Heart left ventricle (tissue), 16 donors: ENCODE results near the gene CTXND1. TPM values are rescaled to one million over a fixed set of nuclear protein-coding genes. Genes with fewer than 3 reads are reported as not detected.

ENCODE experiments used
- ATAC-seq, 4 donors: fragments of 200-7000 bp; cut with Tn5 transposase; one replicate each; pipeline ENCODE4 v1.9.1; 2020 to 2022; ENCODE audit warnings: moderate library complexity in 4 of 4, mild to moderate bottlenecking in 3 of 4, moderate number of reproducible peaks in 1 of 4
- DNase-seq, 5 donors: peaks; one replicate each; pipeline ENCODE4 v3.0.0-alpha.2; 2020
- H3K27ac ChIP-seq, 12 donors: fragments of 200-600 bp; sonication (generic) in 4 of 12; one replicate each; pipeline versions ENCODE4 v1.5.0 to v1.8.0; 2016 to 2022; ENCODE audit warnings: mild to moderate bottlenecking in 2 of 12
- H3K27me3 ChIP-seq, 9 donors: fragments of 200-600 bp; sonication (generic) in 2 of 9; one replicate each; pipeline versions ENCODE4 v1.5.1 to v1.8.0; 2016 to 2022; ENCODE audit warnings: mild to moderate bottlenecking in 3 of 9
- H3K36me3 ChIP-seq, 9 donors: fragments of 200-600 bp; sonication (generic) in 2 of 9; one replicate each; pipeline versions ENCODE4 v1.5.0 to v1.8.0; 2018 to 2022; ENCODE audit warnings: mild to moderate bottlenecking in 2 of 9
- H3K4me1 ChIP-seq, 12 donors: fragments of 200-600 bp; sonication (generic) in 4 of 12; one replicate each; pipeline versions ENCODE4 v1.5.0 to v1.8.0; 2016 to 2022; ENCODE audit warnings: mild to moderate bottlenecking in 3 of 12
- H3K4me3 ChIP-seq, 12 donors: fragments of 200-600 bp; sonication (generic) in 4 of 12; one replicate each; pipeline versions ENCODE4 v1.5.0 to v1.8.0; 2017 to 2022; ENCODE audit warnings: mild to moderate bottlenecking in 9 of 12, moderate library complexity in 4 of 12
- H3K9me3 ChIP-seq, 12 donors: fragments of 200-600 bp; sonication (generic) in 4 of 12; one replicate each; pipeline versions ENCODE4 v1.5.0 to v1.8.0; 2016 to 2022; ENCODE audit warnings: mild to moderate bottlenecking in 1 of 12
- POLR2A ChIP-seq, 2 donors: fragments of 450-650 bp; IDR thresholded peaks; one replicate each; pipeline ENCODE4 v1.6.1; 2017; ENCODE audit warnings: antibody characterized with exemption in 2 of 2, mild to moderate bottlenecking in 2 of 2, moderate library complexity in 2 of 2
- WGBS, 4 donors: extraction: QIAGEN DNeasy Blood & Tissue Kit in 2 of 4; methylation state at CpG; one replicate each; pipeline versions ENCODE4 v1.1.5 to v1.1.7; 2013 to 2018; 5-methylcytosine and 5-hydroxymethylcytosine counted together
- intact Hi-C, 10 donors: fragments of 100-400 bp; cut with DNase I; formaldehyde crosslinking; loops; one replicate each; pipeline versions ENCODE4 v1.11.1 to v1.14.2; 2022
- polyA plus RNA-seq, 2 donors: library from polyadenylated mRNA; stranded (reverse); fragments of 200-250 nt; gene quantifications; one replicate each; pipeline ENCODE4 v1.2.3, GENCODE V29; 2013
- total RNA-seq, 9 donors: library from RNA; depleted of rRNA in 2 of 9; stranded (reverse); fragments of >200 nt in 2 of 9; fragmentation: NEBNext Ultra II Directional in 3 of 9; extraction: Animal tissue kit (Norgen Biotek cat#: 25700) in 3 of 9; gene quantifications; one replicate each; pipeline versions ENCODE4 v1.1.0 to v1.2.4, GENCODE V29; 2016 to 2023
- TF ChIP-seq, protein P1 (sequence below), 12 donors: fragments of 200-600 bp; sonication (generic) in 4 of 12; IDR thresholded peaks; one replicate each; pipeline versions ENCODE4 v1.5.0 to v1.8.0; 2018 to 2022; ENCODE audit warnings: antibody characterized with exemption in 12 of 12, mild to moderate bottlenecking in 5 of 12
- donor health status: ischemic (EF 13 %, LVEDD 7.1; RV severe dilation, severe dysfunction).
- donor health status: healthy with polysubstance abuse.
- donor health status: DM: no; HTN: yes; CAD: no.
- donor health status: DM: no; HTN: no; CAD: no.
- donor health status: ischemic (EF 25% LVEDD 6.9; RV normal size, moderate dysfunction).
- donor health status: ischemic (EF 25% LVEDD 5.7; RV mildly dilated, moderate dysfunction).
- donor health status: healthy.
- donor health status: DM: yes; HTN: yes; CAD: no.
- donor health status: ischemic (EF 35%, LVEDD 5.7; RV mildly dilated, moderate dysfunction).
- donor health status: nonischemic (EF 11% LVEDD 7.7; RV severe dilation, severe dysfunction).
- donor health status: DM: yes; HTN: yes; CAD: no.
- donor health status: PGD.
- donor health status: ischemic (EF 29% LVEDD 5.4; RV normal size, mild dysfunction).
- donor health status: nonischemic (EF 23%, LVEDD 6.1; RV moderate dilation, normal function).

The CTXND1 gene
- total and polyA plus RNA-seq, 11 donors = 0.14 to 9.5 (median 2.9) TPM

DNA sequence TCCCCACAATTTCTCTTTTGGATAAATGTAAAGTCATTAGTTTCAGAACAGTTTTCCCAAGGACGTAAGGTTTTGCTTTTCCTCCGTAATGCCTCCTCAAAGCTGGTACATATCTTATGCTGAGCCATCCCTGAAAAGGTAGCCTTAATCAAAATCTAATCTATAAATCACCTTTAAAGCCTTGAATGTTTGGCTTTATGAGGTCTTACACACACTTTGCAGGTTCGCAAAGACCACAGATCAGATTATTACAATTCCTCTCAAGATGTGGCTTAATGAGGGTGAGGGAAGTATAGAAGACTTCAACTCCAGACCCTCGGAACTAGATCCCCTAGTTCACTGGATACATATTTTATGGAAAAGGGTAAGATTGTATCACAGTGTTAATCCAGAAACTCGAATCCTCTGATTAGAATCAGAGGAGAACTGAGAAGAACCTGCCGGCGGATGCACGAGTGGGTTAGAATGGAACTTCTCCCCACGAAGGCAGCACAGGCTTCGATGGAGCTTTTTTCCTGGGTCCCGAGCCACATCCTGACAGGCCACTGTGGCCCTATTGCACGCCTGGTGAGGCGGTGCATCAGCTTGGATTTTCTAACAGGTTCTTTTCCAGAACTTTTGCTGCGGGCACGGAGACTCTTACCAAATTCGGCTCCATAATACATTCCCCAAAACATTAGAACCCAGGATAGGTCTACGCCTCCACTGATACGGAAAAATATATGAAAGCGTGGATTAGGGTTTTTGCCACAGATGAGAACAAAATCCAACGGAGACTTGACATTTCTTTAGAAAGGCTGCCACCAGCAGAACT lies 1.2 kb downstream of the CTXND1 start:
- intact Hi-C loops = no loop called here
- H3K9me3 ChIP-seq = no peaks in the 10 kb centered on the region
- ATAC-seq (no peak), DNase-seq (no peak)
- TF ChIP-seq, protein P1, sequence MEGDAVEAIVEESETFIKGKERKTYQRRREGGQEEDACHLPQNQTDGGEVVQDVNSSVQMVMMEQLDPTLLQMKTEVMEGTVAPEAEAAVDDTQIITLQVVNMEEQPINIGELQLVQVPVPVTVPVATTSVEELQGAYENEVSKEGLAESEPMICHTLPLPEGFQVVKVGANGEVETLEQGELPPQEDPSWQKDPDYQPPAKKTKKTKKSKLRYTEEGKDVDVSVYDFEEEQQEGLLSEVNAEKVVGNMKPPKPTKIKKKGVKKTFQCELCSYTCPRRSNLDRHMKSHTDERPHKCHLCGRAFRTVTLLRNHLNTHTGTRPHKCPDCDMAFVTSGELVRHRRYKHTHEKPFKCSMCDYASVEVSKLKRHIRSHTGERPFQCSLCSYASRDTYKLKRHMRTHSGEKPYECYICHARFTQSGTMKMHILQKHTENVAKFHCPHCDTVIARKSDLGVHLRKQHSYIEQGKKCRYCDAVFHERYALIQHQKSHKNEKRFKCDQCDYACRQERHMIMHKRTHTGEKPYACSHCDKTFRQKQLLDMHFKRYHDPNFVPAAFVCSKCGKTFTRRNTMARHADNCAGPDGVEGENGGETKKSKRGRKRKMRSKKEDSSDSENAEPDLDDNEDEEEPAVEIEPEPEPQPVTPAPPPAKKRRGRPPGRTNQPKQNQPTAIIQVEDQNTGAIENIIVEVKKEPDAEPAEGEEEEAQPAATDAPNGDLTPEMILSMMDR (IDR thresholded peaks at IDR 0.05) = no peak
- TF ChIP-seq POLR2A (IDR thresholded peaks at IDR 0.05) = no peak
- peak overlapping the region in 9 of 12 donors; percentile 34 to 68 (median 50) for H3K4me3 ChIP-seq
- peaks cover 0 to 13% (median 3%) of the 10 kb centered on the region in 12 donors for H3K4me1 ChIP-seq
- H3K27me3 ChIP-seq = peaks cover 9 to 78% (median 20%) of the 10 kb centered on the region in 9 donors
- H3K36me3 ChIP-seq = no peaks in the 10 kb centered on the region
- peak overlapping the region in 5 of 12 donors; percentile 45 to 72 (median 61) for H3K27ac ChIP-seq
- WGBS, 4 donors = 61 to 75% (median 64%) methylated on average over 20 of the region's 20 CpGs

DNA sequence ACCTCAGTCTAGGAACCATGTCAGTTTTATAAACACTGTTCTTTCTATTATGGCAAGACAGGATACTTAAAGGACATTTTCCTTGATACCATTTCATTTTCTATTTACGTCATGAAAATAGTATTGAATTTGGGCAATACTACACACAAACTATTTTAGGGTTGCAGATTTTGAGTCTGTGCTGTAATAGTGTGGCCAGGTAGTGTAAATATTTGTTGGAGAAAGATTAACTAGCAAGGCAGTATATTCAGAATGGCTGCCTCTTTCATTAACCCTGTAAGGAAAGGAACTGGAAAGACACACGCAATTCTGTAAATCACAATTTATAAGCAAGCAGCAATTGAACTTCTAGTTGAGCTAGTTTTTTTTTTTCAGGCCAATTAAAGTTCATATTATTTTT lies 2.0 kb downstream of the CTXND1 start:
- H3K27ac ChIP-seq = peak overlapping the region in 3 of 12 donors; percentile 0 to 72 (median 11)

DNA sequence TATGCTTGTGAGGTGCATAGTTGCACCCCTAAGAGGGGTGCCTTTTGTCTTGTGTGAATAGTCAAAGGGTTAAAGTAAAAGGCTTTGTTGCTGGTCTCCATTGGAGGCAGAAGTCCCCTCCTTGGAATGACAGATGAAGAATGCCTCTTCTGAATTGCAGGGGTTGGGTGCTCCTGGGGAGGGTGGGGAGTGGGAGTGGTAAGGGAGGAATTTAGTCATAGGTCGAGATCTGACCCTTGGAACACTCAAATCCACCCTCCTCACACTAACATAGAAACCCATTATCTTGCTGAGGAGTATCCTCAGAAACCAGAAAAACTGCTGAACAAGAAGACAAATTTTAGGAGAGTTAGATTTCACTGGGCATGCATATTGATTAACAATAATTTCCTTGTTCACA lies 4.7 kb downstream of the CTXND1 start:
- TF ChIP-seq POLR2A (IDR thresholded peaks at IDR 0.05) = no peak
- TF ChIP-seq, protein P1 (IDR thresholded peaks at IDR 0.05) = no peak
- ATAC-seq = no peak
- peaks cover 0 to 17% (median 3%) of the 10 kb centered on the region in 12 donors for H3K4me1 ChIP-seq
- no peaks in the 10 kb centered on the region for H3K36me3 ChIP-seq
- no peak overlapping the region for H3K4me3 ChIP-seq
- intact Hi-C loops = no loop called here
- no peaks in the 10 kb centered on the region for H3K9me3 ChIP-seq
- peaks cover 3 to 54% (median 17%) of the 10 kb centered on the region in 9 donors for H3K27me3 ChIP-seq
- 53 to 76% (median 69%) methylated on average over 1 of the region's 1 CpG for whole genome bisulfite sequencing, 4 donors
- peak overlapping the region in 1 of 12 donors; percentile 40 for H3K27ac ChIP-seq
- no peak for DNase-seq

More for the DNA sequence above, 2.0 kb downstream of the CTXND1 start:
- Histone ChIP-seq H3K36me3 (no peaks in the 10 kb centered on the region), H3K27me3 (peaks cover 9 to 79% (median 20%) of the 10 kb centered on the region in 9 donors), H3K4me1 (peaks cover 0 to 13% (median 3%) of the 10 kb centered on the region in 12 donors), H3K9me3 (no peaks in the 10 kb centered on the region), H3K4me3 (no peak overlapping the region)
- ATAC-seq (no peak), DNase-seq (no peak)
- 61 to 72% (median 68%) methylated on average over 2 of the region's 2 CpGs for WGBS, 4 donors
- intact Hi-C loops = no loop called here
- TF ChIP-seq, protein P1 (IDR thresholded peaks at IDR 0.05) = no peak
- TF ChIP-seq POLR2A (IDR thresholded peaks at IDR 0.05) = no peak

DNA sequence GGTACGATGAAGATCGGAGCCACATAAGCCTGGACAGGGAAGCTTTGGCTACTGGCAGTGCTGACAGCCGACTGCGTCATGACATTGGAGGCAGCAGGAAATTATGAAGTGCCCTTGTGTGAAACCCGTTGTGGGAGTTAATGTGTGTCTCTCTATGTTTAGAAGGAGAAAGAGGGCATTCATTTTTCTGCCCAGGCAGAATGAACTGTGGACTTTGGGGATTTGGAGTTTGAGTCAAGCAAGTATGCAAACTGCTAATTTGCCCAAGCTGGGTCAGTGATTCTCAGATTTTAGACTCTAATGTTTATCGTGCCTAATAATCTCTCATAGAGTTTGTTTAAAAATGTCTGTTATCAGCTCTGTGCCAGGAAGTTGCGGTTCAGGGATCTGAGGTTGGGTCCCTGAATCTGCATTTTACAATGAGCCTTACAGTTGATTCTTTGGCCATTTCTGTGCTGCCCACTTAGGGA lies 5.6 kb downstream of the CTXND1 start:
- WGBS, 4 donors = 20 to 33% (median 24%) methylated on average over 7 of the region's 7 CpGs
- Histone ChIP-seq H3K36me3 (no peaks in the 10 kb centered on the region), H3K27ac (peak overlapping the region in 5 of 12 donors; percentile 20 to 60 (median 23)), H3K27me3 (peaks cover 0 to 48% (median 8%) of the 10 kb centered on the region in 9 donors), H3K4me3 (no peak overlapping the region), H3K9me3 (no peaks in the 10 kb centered on the region), H3K4me1 (peaks cover 0 to 13% (median 0%) of the 10 kb centered on the region in 12 donors)
- intact Hi-C loops = no loop called here
- DNase-seq (peak in 2 of 5 donors; percentile 49 to 58), ATAC-seq (peak; percentile 24 to 81 (median 70))
- TF ChIP-seq, protein P1 (IDR thresholded peaks at IDR 0.05) = no peak
- TF ChIP-seq POLR2A (IDR thresholded peaks at IDR 0.05) = no peak
